ENCODE data around the gene NFAT5. TPM values are rescaled to one million over a fixed set of nuclear protein-coding genes. Genes with fewer than 3 reads are reported as not detected.

NFAT5 gene
- total RNA-seq, 3 donors from 2014 or later: 29.1 to 48.4 (median 39.8) TPM

- no peak overlapping the region for H3K4me3 ChIP-seq
- intact Hi-C loops (cut with DNase I, micrococcal nuclease): no loop called here
- no peaks in the 10 kb centered on the region for H3K4me1 ChIP-seq (ENCODE audit: low read depth)
- TF ChIP-seq, protein P1, sequence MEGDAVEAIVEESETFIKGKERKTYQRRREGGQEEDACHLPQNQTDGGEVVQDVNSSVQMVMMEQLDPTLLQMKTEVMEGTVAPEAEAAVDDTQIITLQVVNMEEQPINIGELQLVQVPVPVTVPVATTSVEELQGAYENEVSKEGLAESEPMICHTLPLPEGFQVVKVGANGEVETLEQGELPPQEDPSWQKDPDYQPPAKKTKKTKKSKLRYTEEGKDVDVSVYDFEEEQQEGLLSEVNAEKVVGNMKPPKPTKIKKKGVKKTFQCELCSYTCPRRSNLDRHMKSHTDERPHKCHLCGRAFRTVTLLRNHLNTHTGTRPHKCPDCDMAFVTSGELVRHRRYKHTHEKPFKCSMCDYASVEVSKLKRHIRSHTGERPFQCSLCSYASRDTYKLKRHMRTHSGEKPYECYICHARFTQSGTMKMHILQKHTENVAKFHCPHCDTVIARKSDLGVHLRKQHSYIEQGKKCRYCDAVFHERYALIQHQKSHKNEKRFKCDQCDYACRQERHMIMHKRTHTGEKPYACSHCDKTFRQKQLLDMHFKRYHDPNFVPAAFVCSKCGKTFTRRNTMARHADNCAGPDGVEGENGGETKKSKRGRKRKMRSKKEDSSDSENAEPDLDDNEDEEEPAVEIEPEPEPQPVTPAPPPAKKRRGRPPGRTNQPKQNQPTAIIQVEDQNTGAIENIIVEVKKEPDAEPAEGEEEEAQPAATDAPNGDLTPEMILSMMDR (IDR thresholded peaks at IDR 0.05): no peak
- ATAC-seq (no peak), DNase-seq (no peak)
- peaks cover 11% of the 10 kb centered on the region for H3K36me3 ChIP-seq (ENCODE audit: low read depth)
- H3K9me3 ChIP-seq: no peaks in the 10 kb centered on the region
These were observed 181.3 kb downstream of the NFAT5 start for GRCh38 chr16:69747115-69747514.

- Histone ChIP-seq H3K4me1 (ENCODE audit: low read depth) (peaks cover 10% of the 10 kb centered on the region), H3K4me3 (no peak overlapping the region), H3K9me3 (no peaks in the 10 kb centered on the region), H3K36me3 (ENCODE audit: low read depth) (peaks cover 11% of the 10 kb centered on the region)
- intact Hi-C loops (cut with DNase I, micrococcal nuclease): no loop called here
- ATAC-seq (no peak), DNase-seq (no peak)
- TF ChIP-seq, protein P1 (IDR thresholded peaks at IDR 0.05): no peak
These were observed 183.1 kb downstream of the NFAT5 start for GRCh38 chr16:69748694-69749345.

- TF ChIP-seq, protein P1 (IDR thresholded peaks at IDR 0.05): no peak
- Histone ChIP-seq H3K4me3 (peak overlapping the region; percentile 78), H3K4me1 (ENCODE audit: low read depth) (peaks cover 19% of the 10 kb centered on the region), H3K9me3 (no peaks in the 10 kb centered on the region), H3K36me3 (ENCODE audit: low read depth) (peaks cover 6% of the 10 kb centered on the region)
- DNase-seq (no peak), ATAC-seq (no peak)
- intact Hi-C loops (cut with DNase I, micrococcal nuclease): loop anchor here in 1 of 2 donors (5.0 kb wide), 1 partner anchor 47 kb away; no protein-coding TSS in a partner anchor
These were observed 188.3 kb downstream of the NFAT5 start for GRCh38 chr16:69754143-69754468.

Small RNAs within 50 kb of the gene (microRNA-seq; reads per million reads assigned to microRNA genes)
- gene MIR1538: 1.2 reads per million

Other genes starting within 250 kb of the NFAT5 start
- gene PDF, start 235.4 kb upstream of the NFAT5 start, total RNA-seq: 10 to 100 TPM in 1 of 3 donors, 1 to 10 TPM in 2; 9.0 to 14.8 (median 10.0) TPM
- 10 to 100 TPM; 35.6 to 38.3 (median 36.8) TPM for gene COG8, start 226.4 kb upstream of the NFAT5 start, total RNA-seq
- gene NIP7, start 226.2 kb upstream of the NFAT5 start, total RNA-seq: 10 to 100 TPM; 20.1 to 25.1 (median 22.4) TPM
- 10 to 100 TPM in 1 of 3 donors, 1 to 10 TPM in 2; 2.2 to 18.1 (median 2.3) TPM for gene TMED6, start 214.2 kb upstream of the NFAT5 start, total RNA-seq
- 10 to 100 TPM; 27.4 to 45.4 (median 35.1) TPM for gene TERF2, start 180.0 kb upstream of the NFAT5 start, total RNA-seq
- 100 to 1,000 TPM; 121 to 187 (median 159) TPM for gene CYB5B, start 141.3 kb upstream of the NFAT5 start, total RNA-seq
- gene NQO1, start 160.6 kb downstream of the NFAT5 start, total RNA-seq: 100 to 1,000 TPM in 1 of 3 donors, 10 to 100 TPM in 2; 41.2 to 133 (median 87.4) TPM
- 10 to 100 TPM; 36.1 to 38.9 (median 36.4) TPM for gene NOB1, start 189.0 kb downstream of the NFAT5 start, total RNA-seq
- 100 to 1,000 TPM in 1 of 3 donors, 10 to 100 TPM in 2; 70.2 to 110 (median 94.2) TPM for gene WWP2, start 196.4 kb downstream of the NFAT5 start, total RNA-seq

Data from mucosa of descending colon (tissue), 3 donors.